Measurements from ENCODE around the gene RTP4. TPM values are rescaled to one million over a fixed set of nuclear protein-coding genes. Genes with fewer than 3 reads are reported as not detected.

Gene RTP4, protein sequence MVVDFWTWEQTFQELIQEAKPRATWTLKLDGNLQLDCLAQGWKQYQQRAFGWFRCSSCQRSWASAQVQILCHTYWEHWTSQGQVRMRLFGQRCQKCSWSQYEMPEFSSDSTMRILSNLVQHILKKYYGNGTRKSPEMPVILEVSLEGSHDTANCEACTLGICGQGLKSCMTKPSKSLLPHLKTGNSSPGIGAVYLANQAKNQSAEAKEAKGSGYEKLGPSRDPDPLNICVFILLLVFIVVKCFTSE
- total RNA-seq = 7.3 TPM

DNA sequence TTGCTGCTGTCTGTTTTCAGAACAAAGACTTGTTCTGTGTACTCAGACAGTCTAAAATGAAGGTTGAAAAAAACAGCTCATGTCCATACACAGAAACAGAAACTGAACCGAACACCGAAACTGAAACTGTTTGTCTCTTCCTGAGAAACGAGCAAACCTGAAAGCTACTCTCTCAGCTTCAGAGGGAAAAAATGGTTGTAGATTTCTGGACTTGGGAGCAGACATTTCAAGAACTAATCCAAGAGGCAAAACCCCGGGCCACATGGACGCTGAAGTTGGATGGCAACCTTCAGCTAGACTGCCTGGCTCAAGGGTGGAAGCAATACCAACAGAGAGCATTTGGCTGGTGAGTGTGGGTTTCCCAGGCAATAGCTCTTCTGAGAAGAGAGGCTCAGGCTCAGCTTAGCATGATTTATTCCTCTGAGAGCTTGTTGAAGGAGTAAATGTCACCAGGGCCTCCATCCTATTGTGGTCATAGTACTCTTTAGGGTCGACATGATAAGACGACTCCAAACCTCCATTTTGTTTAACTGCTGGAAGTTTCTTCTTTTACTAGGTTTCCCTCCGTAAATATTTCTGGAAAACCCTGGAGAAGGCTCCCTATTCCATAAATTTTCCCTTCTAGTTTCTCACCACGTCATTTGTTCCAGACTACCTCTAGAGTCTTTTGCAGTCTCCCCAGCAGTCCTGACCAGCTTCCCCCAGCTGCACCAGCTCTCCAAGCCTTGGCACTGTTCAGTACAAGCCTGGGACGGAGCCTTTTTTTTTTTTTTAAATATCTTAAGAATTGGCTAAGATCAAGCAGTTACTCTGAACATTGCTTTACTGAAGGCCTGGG, at the start of gene RTP4:
Gene RTP4 (plus strand): TSS at position 135 of the 838 bp plus-strand sequence. CDS start 57 bp downstream, at position 192.
- peak; percentile 13 to 87 (median 65) for DNase-seq (ENCODE audit: low read depth in 2 of 3, low spot score in 2 of 3)

DNA sequence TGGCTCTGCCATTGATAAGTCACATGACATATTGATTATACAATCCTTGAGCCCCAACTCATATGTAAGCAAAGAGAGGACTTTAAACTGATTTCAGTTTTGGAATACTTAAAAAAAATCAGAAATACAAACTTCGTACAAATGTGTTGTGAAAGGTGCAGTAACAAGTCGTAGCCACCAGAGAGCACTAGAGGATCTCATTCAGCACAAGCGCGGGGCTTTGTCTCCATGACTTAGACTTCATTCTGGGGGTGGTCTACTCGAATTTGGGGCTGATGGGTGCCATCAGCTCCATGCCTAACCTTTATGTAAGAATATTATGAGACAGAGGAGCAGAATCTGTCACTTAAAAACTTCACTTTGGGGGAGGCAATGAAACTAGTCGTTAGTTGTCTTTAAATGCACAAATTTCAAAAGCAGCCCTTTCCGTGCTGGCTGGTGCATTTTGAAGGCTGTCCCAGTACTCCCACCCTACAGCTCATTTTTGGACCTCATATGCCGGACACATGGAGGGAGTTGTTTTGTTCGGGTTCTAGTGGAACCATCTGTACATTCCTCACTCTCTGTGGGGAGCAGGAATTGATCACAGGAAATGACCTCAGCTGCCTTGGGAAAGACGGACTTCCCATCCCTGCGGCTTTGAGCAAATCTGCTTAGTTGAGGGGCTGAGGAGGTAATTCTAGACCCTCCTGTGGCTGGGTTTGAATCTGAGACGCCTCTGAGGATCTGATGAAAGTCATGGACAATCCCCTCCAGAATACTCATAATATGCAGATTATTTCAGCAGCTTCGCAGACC, 49.2 kb upstream of the RTP4 start:
- peak; percentile 10 to 79 (median 49) for DNase-seq (ENCODE audit: low read depth in 2 of 3, low spot score in 2 of 3)

DNA sequence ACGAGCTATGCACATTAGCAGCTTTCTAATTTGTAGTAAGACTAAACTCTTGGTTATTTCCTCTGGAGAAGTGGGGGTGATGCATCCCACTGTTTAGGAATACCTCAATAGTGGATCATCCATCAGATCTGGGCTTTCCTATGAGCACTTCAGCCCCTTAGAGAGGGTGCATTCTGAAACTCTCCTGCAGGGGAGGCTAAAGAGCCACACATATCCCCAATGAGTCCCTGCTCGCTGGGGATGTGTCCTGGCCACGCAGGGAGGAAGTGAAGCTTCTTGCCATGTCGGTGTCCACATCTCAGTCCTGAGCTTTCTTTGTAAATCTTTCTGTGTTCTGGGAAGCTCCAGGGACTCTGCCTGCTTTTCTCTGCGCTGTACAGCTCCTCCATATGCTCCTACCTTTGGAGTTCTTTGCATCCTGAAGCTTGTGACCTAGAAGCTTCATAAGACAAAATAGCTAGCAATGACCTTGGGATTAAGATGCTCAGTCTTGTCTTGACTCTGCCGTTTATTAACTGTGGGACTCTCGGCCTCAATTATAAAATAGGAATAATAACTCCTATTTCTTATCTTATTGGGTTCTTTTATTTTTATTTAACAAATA, 48.4 kb upstream of the RTP4 start:
- peak; percentile 13 to 84 (median 61) for DNase-seq (ENCODE audit: low read depth in 2 of 3, low spot score in 2 of 3)

DNA sequence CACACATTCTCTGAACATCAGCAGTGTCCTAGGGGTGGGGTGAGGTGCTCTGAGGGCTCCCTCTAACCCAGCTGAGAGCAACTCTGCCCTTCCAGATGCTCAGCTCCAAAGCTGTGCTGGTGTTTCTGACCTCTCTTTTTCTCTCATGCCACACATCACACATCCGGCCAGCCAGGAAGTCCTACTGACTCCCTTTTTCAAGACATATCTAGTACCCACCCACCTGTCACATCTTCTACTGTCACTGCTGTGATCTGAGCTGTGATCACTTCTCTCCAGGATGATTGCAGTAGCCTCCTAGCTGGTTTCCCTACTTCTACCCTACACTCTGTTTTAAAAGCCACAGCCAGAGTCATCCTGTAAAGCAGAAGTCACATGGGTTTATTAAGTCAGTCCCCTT, 46.4 kb upstream of the RTP4 start:
- no peak for DNase-seq (ENCODE audit: low read depth in 2 of 3, low spot score in 2 of 3)

DNA sequence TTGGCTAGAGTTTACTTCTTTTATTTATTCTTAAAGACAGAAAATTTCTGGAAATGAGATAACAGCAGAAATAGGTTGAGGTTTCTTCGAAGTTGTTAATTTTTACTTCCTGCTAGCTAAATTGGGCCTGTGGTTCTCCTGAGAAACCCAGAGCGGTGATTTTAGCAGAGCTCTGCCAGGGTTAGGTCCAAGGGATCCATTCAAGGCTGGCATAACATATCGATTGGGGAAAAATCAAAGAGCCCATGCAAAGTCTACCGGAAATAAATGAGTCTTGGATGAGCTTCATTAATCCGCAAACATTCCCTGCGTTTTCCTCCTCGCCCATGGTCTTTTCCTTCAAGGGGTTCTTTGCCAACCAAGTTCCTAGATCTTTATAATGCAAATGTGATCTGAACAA, 45.9 kb upstream of the RTP4 start:
- no peak for DNase-seq (ENCODE audit: low read depth in 2 of 3, low spot score in 2 of 3)

DNA sequence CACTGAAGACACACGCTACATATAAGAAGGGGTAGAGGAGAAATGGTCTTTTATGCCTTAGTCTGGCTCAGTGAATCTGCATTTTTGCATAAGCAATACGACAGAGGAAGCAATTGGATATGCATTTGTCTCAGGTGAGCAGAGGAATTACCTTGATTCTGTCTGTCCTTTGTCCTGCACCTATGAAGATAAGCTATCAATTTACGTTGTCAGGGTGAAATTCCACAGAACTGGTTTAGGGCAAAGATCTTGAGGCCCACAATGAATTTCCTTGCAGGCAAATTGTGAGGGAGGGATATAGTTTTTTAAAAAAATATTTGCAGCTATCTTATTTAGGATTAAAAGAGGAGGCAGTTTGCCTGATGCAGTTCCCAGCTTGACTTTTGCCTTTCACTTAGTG, 45.1 kb upstream of the RTP4 start:
- no peak for DNase-seq (ENCODE audit: low read depth in 2 of 3, low spot score in 2 of 3)

DNA sequence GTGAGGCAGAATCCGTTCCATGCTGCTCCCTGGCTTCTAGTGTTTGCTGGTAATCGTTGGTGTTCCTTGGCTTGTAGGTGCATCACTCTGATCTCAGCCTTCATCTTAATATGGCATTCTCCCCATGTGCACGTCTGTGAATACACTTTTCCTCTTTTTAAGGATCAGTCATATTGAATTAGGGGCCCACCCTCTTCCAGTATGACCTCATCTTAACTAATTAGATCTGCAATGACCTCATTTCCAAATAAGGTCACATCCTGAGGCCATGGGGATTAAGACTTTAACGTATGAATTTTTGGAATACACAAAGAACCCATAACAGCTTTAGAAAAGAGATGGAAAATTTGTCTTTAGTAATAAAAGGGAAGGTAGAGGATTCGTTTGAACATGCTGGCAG, 42.6 kb upstream of the RTP4 start:
- DNase-seq (ENCODE audit: low read depth in 2 of 3, low spot score in 2 of 3) = no peak

DNA sequence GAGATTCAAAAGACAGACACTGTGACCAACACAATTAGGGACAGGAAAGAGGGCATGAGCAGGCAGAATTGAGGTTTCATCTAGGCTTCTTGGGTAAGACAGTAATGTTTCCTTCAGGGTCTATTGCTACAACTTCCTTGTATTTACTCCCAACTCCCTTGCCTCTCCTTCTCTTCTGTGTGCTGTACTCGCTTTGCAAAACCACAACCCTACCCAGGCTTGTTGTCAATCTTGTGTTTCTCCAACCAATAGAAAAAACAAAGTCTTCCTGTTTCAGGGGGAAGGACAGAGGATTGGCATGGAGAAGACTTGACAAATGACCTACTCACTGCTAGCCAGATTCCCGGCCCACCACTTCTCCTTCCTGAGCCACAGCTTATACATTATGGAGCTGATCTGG, 40.3 kb upstream of the RTP4 start:
- DNase-seq (ENCODE audit: low read depth in 2 of 3, low spot score in 2 of 3) = no peak

DNA sequence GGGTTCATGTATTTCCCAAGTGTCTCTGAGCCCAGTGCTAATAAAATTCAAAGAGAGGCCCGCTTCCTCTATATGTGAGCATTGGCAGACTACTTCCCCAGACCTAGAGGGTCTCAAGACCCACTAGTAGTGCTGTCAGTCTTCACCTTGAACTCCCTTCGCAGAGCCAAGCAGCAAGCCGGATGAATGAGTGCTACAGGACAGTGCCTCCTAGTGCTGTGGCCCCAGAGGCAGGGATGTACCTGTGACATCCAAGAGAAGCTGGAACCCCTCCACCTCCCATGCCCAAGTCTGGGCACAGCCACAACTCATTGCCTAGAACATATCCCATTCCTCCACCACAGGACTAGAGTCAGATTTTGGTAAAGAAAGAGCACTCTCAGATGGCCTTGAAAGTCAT, 39.5 kb upstream of the RTP4 start:
- no peak for DNase-seq (ENCODE audit: low read depth in 2 of 3, low spot score in 2 of 3)

DNA sequence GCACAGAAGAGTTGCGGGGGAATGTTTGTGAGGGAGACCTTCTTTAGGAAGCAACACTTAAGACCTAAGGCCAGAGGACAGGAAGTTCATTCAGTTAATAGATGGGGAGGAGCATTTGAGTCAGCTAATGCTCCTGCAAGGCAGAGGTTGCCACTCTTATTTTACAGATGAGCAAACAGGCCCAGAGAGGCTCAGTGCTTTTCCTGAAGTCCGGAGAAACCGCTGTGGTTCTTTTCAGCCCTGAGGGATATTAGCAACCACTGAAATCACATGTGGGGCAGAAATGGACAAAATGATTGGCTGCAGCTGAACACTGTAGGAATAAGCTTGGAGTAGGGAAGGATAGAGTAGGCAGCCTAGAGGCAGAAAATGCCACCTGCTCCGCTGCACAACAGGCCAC, 33.3 kb upstream of the RTP4 start:
- no peak for DNase-seq (ENCODE audit: low read depth in 2 of 3, low spot score in 2 of 3)

DNA sequence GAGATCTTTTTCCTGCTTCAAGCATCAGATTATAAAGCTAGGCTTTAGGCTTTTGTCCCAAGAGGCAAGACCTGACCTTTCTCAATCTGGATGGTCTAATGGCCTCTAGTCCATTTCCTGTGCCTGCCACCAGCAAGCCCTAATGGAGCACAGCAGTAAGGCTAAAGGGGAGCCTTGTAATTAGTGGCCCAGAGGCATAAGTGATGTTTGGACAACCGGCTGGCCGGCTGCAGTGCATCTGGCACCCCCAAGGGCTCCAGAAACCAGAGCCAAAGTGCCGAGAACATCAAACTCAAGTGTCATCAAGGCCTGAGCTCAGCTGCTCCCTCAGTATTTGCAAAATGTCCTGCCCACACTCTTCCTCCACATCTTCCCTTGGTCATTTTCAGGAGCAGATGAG, 31.9 kb upstream of the RTP4 start:
- DNase-seq (ENCODE audit: low read depth in 2 of 3, low spot score in 2 of 3) = no peak

DNA sequence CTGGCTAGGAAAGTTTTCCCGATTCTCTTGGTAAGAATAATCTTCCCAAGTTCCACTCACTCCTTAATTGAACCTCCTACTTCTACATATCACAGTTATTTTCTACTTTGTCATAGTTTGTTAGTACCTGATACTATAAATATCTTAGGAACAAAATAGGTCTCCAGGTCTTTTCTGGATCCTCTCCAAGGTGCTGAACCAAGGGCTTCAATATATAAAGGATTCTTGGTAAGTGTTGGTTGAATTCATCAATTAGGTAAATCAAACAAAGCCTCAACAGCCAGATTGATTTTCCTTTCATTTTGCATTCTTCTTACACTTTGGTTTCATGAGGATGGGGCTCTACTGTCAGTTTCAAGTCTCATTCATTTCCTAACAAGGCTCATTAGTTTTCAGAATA, 27.6 kb upstream of the RTP4 start:
- DNase-seq (ENCODE audit: low read depth in 2 of 3, low spot score in 2 of 3) = no peak

DNA sequence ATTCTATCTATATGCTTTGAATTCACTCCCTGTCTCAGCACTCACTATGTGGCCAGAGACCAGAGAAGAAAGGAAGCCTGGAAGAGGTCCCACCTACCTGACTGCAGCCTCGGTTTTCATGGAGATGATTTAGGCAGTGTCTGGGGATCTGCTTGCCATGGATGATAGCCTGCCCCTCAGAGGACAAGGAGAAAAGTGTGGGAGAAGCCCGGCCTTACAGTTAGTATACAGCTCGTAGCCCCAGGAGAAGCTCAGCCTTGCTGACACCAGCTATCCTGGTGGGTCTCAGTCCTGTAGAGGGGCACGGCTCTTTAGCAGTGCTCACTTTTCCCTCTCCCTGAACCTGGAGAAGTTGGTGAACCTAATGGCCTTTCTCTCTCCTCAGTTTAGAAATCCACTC, 25.9 kb upstream of the RTP4 start:
- no peak for DNase-seq (ENCODE audit: low read depth in 2 of 3, low spot score in 2 of 3)

DNA sequence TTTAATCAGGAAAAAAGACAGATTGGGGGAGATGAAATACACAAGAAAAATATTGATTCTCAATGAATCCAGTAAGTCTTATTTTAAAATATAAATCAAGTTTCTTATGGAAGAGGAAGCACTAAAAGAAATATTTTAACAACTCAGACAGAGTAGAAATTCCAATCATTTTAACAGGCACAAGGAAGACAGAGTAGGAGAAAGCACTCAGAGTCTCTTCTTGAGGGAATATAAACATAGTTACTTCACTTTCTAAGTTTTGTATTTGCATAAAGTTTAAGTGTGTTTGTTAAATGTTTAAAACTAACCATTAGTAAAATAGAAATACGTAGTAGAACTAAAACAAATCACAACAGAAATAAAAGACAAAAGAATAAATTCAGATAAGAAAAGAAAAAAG, 24.5 kb upstream of the RTP4 start:
- DNase-seq (ENCODE audit: low read depth in 2 of 3, low spot score in 2 of 3) = no peak

DNA sequence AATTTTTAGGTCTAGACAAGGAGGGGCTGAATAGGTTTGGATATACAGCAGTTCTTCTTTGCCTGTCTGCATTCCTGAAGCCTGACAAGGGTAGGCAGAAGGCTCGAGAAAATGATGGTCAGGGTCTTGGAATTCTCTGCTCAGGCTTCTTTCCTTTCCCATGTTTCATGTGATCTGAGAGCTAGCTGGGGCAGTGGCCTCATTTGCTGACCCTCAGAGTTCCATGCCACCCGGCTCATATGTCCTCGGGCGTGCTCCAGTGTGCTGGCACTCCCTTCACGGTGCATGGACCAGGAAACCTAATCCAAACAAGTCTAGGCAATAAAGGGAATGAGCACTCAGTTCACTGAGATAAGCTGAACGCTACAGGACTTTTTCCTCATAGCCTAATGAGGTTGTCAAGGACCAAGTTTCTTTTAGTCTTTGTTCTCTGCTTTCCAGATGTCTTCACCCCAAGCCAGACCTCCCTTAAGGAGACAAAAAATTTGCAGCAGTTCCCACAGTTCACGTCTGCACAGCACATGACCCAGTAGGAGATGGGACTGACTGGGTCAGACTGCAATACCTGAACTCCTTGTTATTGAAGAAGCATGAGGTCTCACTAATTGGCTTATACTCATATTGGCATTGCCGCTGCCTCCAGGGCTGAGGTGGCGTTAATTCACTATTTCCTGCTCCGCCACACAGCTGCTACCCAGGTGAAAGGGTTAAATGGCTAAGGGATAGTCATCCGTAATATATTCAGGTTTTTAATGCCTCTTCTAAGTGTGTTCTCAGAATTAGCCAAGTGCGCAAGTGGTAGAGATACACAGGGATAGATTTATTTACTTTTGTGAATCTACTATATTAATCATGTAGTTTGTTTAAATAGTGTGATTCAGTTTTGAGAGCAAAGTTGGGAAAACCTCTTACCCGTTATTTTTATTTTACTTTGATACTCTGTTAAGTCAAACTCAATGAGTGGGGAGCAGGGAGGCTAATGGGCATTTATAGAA, 15.3 kb upstream of the RTP4 start:
- DNase-seq (ENCODE audit: low read depth in 2 of 3, low spot score in 2 of 3) = no peak

DNA sequence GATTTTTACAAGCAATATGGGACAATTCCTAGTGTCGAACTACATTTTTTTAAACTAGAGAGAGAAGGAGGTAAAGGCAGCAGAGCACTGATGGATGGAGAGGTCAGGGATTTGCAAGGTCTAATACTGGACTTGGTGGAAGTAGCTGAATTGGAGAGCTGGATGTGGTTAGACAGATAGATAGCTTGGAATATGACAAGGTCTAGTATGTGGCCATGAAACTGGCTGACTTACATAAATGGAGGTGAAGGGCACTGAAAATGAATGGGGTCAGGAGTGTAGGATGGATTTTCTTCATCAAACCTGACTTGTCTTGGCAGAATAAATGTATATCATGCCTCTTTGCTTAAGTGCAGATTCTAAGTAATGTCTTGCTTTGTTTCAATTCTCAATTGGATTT, 10.1 kb upstream of the RTP4 start:
- no peak for DNase-seq (ENCODE audit: low read depth in 2 of 3, low spot score in 2 of 3)

DNA sequence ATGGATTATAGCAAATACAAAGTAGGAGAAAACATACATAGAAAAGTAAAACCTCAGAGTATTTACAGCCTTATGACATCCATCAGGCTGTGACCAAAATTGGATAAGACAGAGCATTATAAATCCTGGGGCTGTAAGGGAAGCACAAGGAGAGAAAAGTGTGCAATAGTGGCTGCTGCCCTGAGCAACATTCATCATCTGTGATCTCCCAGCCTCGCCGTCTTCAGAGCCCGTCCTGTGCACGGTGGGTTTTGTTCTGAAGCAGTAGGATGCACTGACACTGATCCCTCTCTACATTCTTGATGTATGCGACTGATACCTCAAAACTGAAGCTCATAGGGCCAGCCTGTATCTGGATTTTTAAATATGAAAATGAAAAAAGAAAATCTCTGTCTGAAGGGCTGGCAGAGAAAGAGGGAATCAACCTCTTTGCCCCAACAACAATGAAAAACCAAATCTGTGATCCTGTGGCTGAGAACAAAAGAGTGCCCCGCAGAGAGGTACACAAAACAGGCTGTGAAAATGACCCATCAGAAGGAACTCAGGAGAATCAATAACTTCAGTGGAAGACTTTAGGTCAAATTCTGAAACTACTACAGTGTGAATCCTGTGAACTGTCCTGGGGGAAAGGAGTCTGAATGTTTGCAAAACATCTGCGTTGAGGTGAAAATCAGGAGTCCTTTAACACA, 8.2 kb upstream of the RTP4 start:
- DNase-seq (ENCODE audit: low read depth in 2 of 3, low spot score in 2 of 3) = no peak

DNA sequence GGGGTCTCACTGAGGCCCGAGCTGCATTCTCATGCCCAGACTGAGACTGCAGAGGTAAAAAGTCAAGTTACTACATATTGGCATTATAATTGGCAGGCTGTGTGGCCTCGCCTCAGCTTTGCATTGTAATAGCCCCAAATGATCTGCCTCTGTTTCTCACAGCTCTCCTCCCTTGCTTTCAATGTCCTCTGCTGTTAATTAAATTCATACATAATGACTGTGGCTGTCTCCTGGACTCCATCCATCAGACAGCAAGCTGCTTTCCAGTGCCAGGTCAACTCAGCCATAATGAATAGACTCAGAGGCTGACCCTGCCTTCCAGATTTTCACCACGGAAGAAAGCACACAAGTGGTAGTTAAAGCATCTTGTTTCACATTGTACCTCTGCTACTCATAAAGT, 7.6 kb upstream of the RTP4 start:
- DNase-seq (ENCODE audit: low read depth in 2 of 3, low spot score in 2 of 3) = no peak

DNA sequence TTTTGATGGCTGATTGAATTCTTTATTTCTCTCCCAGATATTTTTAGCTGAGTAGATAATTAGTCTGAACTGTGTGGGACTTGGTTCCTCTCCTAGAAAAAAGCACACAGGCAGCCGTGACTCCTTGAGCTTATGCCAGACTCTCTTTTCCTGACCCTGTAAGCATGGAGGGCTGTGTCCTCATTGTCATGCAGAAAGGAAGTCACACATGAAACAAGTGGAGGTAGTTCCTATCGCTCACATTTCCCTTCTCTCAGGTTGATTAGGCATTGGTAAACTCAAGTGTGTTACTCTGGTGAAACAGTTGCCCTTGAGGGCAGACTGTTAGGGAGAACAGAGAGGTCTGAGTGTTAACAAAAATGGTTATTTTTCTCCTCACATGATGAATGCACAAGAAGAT, 6.3 kb upstream of the RTP4 start:
- no peak for DNase-seq (ENCODE audit: low read depth in 2 of 3, low spot score in 2 of 3)
